IPS DF 4.7 (cell line): ENCODE results near the gene KCTD5.
"Not testable (repeated sequence)": the region's sequence is repeated elsewhere in the genome, so short reads cannot be mapped to it uniquely, and the experiment has no call there.

Experiments
- DNase-seq: peaks from one replicate; pipeline ENCODE4 v3.0.0-alpha.2; 2013; ENCODE audit warnings: low spot score; ENCODE audit errors: extremely low read depth

Gene KCTD5

GRCh38 chr16:2696601-2697250, 14.4 kb downstream of the KCTD5 start:
- DNase-seq: not testable (repeated sequence)

- no peak for DNase-seq
Observed at GRCh38 chr16:2697401-2697948, 15.2 kb downstream of the KCTD5 start.

- DNase-seq: no peak
Observed at GRCh38 chr16:2698103-2698870, 16.0 kb downstream of the KCTD5 start.

- no peak for DNase-seq
Observed at GRCh38 chr16:2698965-2699750, 16.8 kb downstream of the KCTD5 start.

- no peak for DNase-seq
Observed at GRCh38 chr16:2699791-2700600, 17.7 kb downstream of the KCTD5 start.

- no peak for DNase-seq
Observed at GRCh38 chr16:2700786-2701185, 18.5 kb downstream of the KCTD5 start.

- no peak for DNase-seq
Observed at GRCh38 chr16:2701272-2701671, 18.9 kb downstream of the KCTD5 start.

- no peak for DNase-seq
Observed at GRCh38 chr16:2701713-2702437, 19.6 kb downstream of the KCTD5 start.

GRCh38 chr16:2702438-2702825, 20.1 kb downstream of the KCTD5 start:
- DNase-seq: no peak

- no peak for DNase-seq
Observed at GRCh38 chr16:2702871-2703745, 20.8 kb downstream of the KCTD5 start.

GRCh38 chr16:2704166-2704982, 22.1 kb downstream of the KCTD5 start:
- DNase-seq: no peak

GRCh38 chr16:2704983-2705275, 22.6 kb downstream of the KCTD5 start:
- no peak for DNase-seq

- no peak for DNase-seq
Observed at GRCh38 chr16:2705351-2705750, 23.0 kb downstream of the KCTD5 start.

- no peak for DNase-seq
Observed at GRCh38 chr16:2706085-2706484, 23.8 kb downstream of the KCTD5 start.

GRCh38 chr16:2706611-2707311, 24.4 kb downstream of the KCTD5 start:
- no peak for DNase-seq

GRCh38 chr16:2707368-2708289, 25.3 kb downstream of the KCTD5 start:
- no peak for DNase-seq

GRCh38 chr16:2708290-2708639, 25.9 kb downstream of the KCTD5 start:
- DNase-seq: no peak
